Parathyroid adenoma (tissue), 2 donors: ENCODE data around the gene CDK5RAP1.

Source experiments
- H2AFZ ChIP-seq: fragments of 300-600 bp; sonication (generic); one replicate; pipeline ENCODE4 v1.7.0; 2017; ENCODE audit warnings: antibody characterized with exemption, mild to moderate bottlenecking
- H3K27ac ChIP-seq: fragments of 300-600 bp; sonication (generic); one replicate; pipeline ENCODE4 v1.7.0; 2017
- H3K27me3 ChIP-seq: fragments of 300-600 bp; sonication (generic); one replicate; pipeline ENCODE4 v1.7.0; 2017; ENCODE audit warnings: low read length; ENCODE audit not compliant: control insufficient read depth, insufficient read depth
- H3K36me3 ChIP-seq: fragments of 300-600 bp; sonication (generic); one replicate; pipeline ENCODE4 v1.7.0; 2017; ENCODE audit warnings: low read length; ENCODE audit not compliant: control insufficient read depth, insufficient read depth
- H3K4me1 ChIP-seq: fragments of 300-600 bp; sonication (generic); one replicate; pipeline ENCODE4 v1.7.0; 2017; ENCODE audit warnings: control low read depth
- H3K4me2 ChIP-seq: fragments of 300-600 bp; sonication (generic); one replicate; pipeline ENCODE4 v1.7.0; 2017; ENCODE audit warnings: low read length
- H3K4me3 ChIP-seq: fragments of 300-600 bp; sonication (generic); one replicate; pipeline ENCODE4 v1.7.0; 2017; ENCODE audit warnings: low read depth, low read length
- H3K79me2 ChIP-seq: fragments of 300-600 bp; sonication (generic); one replicate; pipeline ENCODE4 v1.7.0; 2017; ENCODE audit warnings: control low read depth
- H3K9ac ChIP-seq: fragments of 300-600 bp; sonication (generic); one replicate; pipeline ENCODE4 v1.7.0; 2017; ENCODE audit warnings: mild to moderate bottlenecking
- H3K9me3 ChIP-seq: fragments of 300-600 bp; sonication (generic); one replicate; pipeline ENCODE4 v1.7.0; 2017; ENCODE audit warnings: low read length; ENCODE audit not compliant: control insufficient read depth
- TF ChIP-seq, protein P1 (sequence below): fragments of 300-600 bp; sonication (generic); IDR thresholded peaks from one replicate; pipeline ENCODE4 v1.7.0; 2017; ENCODE audit warnings: antibody characterized with exemption, mild to moderate bottlenecking
- donor health status: primary hyperparathyroidism.

The CDK5RAP1 gene

DNA sequence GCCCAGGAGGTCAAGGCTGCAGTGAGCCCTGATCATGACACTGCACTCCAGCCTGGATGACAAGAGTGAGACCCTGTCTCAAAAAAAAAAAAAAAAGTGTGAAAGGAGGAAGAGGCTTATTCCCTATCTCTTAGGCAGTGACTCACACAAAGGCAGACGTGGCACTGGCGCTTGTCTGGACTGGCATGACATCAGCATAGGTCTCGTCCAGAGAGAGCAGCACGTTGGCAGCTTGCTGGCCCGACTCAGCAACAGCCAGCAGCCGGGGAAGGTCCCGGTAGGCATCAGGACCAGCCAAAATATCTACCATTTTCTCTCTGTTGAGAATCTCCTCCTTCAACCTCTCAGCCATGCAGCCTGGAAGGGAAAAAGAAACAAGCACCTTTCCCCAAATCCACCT, 14.1 kb downstream of the CDK5RAP1 start:
- Histone ChIP-seq H3K9me3 (no peaks in the 10 kb centered on the region), H3K4me3 (no peak overlapping the region), H2AFZ (no peak overlapping the region), H3K79me2 (no peaks in the 10 kb centered on the region), H3K4me2 (no peak overlapping the region), H3K27me3 (no peaks in the 10 kb centered on the region), H3K4me1 (no peaks in the 10 kb centered on the region), H3K27ac (no peak overlapping the region), H3K9ac (no peak overlapping the region), H3K36me3 (no peaks in the 10 kb centered on the region)
- TF ChIP-seq, protein P1, sequence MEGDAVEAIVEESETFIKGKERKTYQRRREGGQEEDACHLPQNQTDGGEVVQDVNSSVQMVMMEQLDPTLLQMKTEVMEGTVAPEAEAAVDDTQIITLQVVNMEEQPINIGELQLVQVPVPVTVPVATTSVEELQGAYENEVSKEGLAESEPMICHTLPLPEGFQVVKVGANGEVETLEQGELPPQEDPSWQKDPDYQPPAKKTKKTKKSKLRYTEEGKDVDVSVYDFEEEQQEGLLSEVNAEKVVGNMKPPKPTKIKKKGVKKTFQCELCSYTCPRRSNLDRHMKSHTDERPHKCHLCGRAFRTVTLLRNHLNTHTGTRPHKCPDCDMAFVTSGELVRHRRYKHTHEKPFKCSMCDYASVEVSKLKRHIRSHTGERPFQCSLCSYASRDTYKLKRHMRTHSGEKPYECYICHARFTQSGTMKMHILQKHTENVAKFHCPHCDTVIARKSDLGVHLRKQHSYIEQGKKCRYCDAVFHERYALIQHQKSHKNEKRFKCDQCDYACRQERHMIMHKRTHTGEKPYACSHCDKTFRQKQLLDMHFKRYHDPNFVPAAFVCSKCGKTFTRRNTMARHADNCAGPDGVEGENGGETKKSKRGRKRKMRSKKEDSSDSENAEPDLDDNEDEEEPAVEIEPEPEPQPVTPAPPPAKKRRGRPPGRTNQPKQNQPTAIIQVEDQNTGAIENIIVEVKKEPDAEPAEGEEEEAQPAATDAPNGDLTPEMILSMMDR, result no peak

DNA sequence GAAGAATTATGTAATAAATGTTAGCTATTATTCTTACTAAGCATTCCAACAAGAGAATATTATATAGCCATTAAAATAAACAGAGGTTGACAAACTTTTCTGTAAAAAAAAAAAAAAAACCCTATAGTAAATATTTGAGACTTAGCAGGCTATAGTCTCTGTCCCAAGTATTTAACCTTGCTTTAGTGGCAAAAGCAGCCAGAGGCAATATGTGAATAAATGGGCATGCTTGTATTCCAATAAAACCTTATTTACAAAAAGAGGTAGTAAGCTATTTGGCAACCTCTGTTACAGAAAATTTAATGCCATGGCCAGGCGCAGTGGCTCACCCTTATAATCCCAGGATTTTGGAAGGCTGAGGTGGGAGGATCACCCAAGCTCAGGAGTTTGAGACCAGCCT, 14.6 kb downstream of the CDK5RAP1 start:
- Histone ChIP-seq H3K79me2 (no peaks in the 10 kb centered on the region), H3K27ac (no peak overlapping the region), H3K27me3 (no peaks in the 10 kb centered on the region), H3K4me2 (no peak overlapping the region), H2AFZ (no peak overlapping the region), H3K36me3 (no peaks in the 10 kb centered on the region), H3K9ac (no peak overlapping the region), H3K9me3 (no peaks in the 10 kb centered on the region), H3K4me3 (no peak overlapping the region), H3K4me1 (no peaks in the 10 kb centered on the region)
- TF ChIP-seq, protein P1, result no peak

DNA sequence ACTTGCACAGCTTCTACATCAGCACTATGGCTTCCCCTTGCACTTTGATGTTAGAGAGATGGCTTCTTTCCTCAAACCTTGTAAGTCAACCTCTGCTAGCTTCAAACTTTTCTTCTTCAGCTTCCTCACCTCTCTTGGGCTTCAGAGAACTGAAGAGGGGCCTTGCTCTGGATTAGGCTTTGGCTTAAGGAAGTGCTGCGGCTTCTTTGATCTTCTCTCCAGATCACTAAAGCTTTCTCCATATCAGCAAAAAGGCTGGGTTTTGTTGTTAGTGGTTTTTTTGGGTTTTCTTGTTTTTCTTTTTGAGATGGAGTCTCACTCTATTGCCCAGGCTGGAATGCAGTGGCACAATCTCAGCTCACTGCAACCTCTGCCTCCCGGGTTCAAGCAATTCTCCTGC, 24.0 kb downstream of the CDK5RAP1 start:
- H3K4me1 ChIP-seq, result peaks cover 13% of the 10 kb centered on the region
- no peak overlapping the region for H3K27ac ChIP-seq
- H3K9me3 ChIP-seq, result no peaks in the 10 kb centered on the region
- H3K4me3 ChIP-seq, result no peak overlapping the region
- no peak overlapping the region for H3K4me2 ChIP-seq
- H2AFZ ChIP-seq, result no peak overlapping the region
- H3K27me3 ChIP-seq, result no peaks in the 10 kb centered on the region
- TF ChIP-seq, protein P1, result no peak
- H3K36me3 ChIP-seq, result no peaks in the 10 kb centered on the region
- H3K9ac ChIP-seq, result no peak overlapping the region
- no peaks in the 10 kb centered on the region for H3K79me2 ChIP-seq

DNA sequence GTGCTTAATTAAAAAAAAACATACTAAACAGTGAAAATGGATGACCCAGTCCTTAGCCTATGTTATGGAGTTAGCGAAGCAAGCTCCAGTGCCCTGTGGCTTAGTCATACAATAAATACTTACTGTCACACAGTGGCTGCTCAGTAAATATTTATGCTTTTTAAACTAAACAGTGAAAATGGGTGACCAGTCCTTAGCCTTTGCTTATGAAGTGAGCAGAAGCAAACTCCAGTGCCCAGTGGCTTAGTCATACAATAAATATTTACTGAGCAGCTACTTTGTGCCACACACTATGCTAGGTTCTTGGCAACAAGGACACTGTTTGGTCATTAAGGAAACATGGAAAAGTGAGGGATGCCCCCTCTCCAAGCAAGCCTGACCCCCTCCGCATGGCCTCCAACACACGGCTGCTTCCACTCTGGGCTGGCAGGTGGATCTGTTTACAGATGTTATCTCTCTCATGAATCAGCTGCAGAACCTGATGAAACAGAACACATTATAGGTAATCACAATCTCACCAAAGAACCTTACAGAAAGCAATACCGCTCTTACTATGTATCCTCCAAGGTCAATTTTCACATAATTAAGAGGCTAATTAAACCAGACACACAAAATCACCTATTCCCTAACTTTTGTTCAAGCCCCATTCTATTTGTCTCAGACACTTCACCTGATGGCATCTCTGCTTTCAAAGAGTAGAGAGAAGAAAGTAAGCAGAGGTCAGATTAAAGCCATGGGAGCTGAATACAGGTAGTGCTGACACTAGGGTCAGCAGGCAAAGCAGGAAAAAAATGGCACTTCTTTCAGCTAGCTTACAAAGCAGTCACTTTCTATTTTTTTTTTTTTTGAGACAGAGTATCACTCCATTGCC, 27.3 kb downstream of the CDK5RAP1 start:
- Histone ChIP-seq H3K9me3 (no peaks in the 10 kb centered on the region), H3K9ac (no peak overlapping the region), H3K79me2 (no peaks in the 10 kb centered on the region), H3K4me3 (no peak overlapping the region), H3K27ac (peak overlapping the region; percentile 33), H3K4me1 (peaks cover 15% of the 10 kb centered on the region), H3K4me2 (peak overlapping the region; percentile 17), H3K36me3 (no peaks in the 10 kb centered on the region), H3K27me3 (no peaks in the 10 kb centered on the region), H2AFZ (no peak overlapping the region)
- TF ChIP-seq, protein P1, result no peak

DNA sequence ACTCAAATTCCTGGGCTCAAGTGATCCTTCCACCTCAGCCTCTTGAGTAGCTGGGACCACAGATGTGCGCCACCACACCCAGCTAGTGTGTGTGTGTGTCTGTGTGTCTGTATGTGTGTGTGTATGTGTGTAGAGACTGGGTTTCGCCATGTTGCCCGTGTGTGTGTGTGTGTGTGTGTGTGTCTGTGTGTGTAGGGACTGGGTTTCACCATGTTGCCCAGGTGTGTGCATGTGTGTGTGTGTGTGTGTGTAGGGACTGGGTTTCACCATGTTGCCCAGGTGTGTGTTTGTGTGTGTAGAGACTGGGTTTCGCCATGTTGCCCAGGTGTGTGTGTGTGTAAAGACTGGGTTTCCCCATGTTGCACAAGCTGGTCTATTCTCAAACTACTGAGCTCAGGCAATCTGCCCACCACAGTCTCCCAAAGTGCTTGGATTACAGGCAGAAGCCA, 28.3 kb downstream of the CDK5RAP1 start:
- H2AFZ ChIP-seq, result no peak overlapping the region
- H3K9ac ChIP-seq, result no peak overlapping the region
- TF ChIP-seq, protein P1, result no peak
- H3K27me3 ChIP-seq, result no peaks in the 10 kb centered on the region
- no peaks in the 10 kb centered on the region for H3K36me3 ChIP-seq
- H3K4me3 ChIP-seq, result no peak overlapping the region
- no peaks in the 10 kb centered on the region for H3K79me2 ChIP-seq
- no peak overlapping the region for H3K27ac ChIP-seq
- H3K4me1 ChIP-seq, result peaks cover 15% of the 10 kb centered on the region
- H3K9me3 ChIP-seq, result no peaks in the 10 kb centered on the region
- no peak overlapping the region for H3K4me2 ChIP-seq
